Measurements from ENCODE around the gene EYA4.

GRCh38 chr6:133447924-133448323 lies 206.8 kb downstream of the EYA4 start:
- TF ChIP-seq CTCF (conservative IDR thresholded peaks at IDR 0.05; ENCODE audit: low read length): no peak
- TF ChIP-seq EZH2phosphoT487 (IDR thresholded peaks at IDR 0.05; ENCODE audit: borderline replicate concordance): no peak
